GM21786 (cell line): ENCODE results near the gene CHPF.
A peak's percentile ranks its signal among the peaks of the same experiment; 100 is the strongest.

ENCODE experiments used
- ATAC-seq: cut with Tn5 transposase; IDR thresholded peaks from one replicate; pipeline ENCODE4 v1.9.1; 2021; ENCODE audit not compliant: unreplicated experiment

Gene CHPF, protein sequence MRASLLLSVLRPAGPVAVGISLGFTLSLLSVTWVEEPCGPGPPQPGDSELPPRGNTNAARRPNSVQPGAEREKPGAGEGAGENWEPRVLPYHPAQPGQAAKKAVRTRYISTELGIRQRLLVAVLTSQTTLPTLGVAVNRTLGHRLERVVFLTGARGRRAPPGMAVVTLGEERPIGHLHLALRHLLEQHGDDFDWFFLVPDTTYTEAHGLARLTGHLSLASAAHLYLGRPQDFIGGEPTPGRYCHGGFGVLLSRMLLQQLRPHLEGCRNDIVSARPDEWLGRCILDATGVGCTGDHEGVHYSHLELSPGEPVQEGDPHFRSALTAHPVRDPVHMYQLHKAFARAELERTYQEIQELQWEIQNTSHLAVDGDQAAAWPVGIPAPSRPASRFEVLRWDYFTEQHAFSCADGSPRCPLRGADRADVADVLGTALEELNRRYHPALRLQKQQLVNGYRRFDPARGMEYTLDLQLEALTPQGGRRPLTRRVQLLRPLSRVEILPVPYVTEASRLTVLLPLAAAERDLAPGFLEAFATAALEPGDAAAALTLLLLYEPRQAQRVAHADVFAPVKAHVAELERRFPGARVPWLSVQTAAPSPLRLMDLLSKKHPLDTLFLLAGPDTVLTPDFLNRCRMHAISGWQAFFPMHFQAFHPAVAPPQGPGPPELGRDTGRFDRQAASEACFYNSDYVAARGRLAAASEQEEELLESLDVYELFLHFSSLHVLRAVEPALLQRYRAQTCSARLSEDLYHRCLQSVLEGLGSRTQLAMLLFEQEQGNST

DNA sequence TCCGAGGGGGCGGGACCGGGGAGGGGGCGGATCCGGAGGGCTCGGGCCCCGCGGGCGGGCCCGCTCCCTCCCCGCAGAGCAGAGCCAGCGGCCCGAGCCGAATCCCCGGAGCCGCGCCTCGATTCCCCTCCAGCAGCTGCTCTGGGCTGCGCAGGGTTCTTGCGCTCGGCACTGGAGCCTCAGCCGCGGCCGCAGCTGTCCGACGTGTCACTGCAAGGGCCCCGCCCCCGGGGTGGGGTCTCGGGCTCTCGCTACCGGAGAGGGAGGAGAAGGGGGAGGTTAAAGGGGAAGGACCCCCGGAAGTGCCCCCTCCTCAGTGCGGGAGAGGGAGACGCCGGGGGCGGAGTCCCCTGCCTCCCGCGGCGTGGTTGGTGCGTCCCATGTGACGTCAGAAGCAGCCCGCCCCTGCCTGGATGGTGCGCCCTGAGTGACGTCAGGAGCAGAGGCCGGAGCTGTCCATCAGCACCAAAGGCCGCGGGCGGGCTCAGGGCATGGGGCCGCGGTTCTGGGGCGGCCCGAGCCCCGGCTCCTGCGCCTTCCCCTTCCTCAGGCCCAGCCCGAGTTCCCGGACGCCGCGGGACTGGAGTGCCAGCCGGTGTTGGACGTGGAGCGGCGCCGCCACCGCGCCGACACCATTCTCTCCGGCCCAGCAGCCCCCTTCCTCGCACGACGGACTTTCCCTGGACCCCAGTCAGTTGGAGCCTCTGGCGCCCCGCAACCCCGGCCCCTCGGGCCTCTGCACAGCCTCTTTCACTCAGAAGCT is at the start of gene CHPF, which contains the start of gene TMEM198:
TSS of gene CHPF (minus strand) at position 214 of the 763 bp plus-strand sequence. CDS start 271 bp downstream, outside the sequence.
TSS of gene TMEM198 (plus strand) at position 433 of the 763 bp plus-strand sequence. CDS start 700 bp downstream, outside the sequence.
- peak; percentile 75 for ATAC-seq

DNA sequence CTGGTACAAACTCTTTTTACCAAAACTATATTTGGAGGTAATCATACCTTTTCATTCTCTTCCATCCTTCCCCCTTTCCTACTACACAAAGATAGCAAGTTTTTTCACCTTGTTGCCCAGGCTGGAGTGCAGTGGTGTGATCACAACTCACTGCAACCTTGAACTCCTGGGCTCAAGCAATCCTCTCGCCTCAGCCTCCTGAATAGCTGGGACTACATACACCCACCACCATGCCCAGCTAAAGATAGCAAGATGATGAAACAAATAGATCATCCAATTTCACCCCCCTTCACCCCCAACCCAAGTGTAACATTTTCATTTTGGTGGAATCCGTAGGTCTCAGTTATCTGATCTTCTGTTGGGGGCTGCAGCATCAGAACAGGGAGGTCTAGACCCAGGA is 49.5 kb upstream of the CHPF start:
- ATAC-seq, result no peak

DNA sequence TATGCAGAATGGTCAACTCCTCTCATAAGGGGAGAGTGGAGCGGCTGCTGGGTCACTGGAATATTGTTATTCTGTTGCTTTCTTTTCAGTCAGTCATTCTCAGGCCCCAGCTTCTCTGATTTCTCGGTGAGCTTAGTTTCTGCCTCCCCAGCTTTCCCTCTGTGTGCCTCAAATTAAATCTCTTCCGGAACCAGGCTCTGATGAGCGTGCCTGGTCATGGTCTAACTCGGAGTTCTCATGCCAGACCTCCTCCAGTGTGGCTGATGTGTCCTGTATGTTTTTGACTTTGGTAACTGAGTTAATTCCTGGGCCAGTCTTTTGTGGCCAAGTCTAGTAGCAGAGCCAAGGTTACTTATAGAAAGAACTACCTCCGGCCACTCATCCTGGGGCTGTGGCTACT is 49.1 kb upstream of the CHPF start:
- no peak for ATAC-seq

DNA sequence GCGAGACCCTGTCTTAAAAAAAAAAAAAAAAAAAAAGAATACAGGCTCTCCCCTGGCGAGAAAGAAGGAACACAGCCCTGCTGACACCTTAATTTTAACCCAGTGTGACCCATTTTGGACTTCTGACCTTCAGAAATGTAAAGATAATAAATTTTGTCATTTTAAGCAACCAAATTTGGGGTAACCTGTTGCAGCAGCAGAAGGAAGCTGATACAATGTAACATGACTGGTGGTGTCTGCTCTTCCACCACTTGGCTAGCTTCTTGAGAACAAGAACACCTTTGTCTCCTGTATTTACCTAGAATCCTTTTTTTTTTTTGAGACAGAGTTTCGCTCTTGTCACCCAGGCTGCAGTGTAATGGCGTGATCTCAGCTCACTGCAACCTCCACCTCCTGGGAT is 47.5 kb upstream of the CHPF start:
- ATAC-seq, result no peak

DNA sequence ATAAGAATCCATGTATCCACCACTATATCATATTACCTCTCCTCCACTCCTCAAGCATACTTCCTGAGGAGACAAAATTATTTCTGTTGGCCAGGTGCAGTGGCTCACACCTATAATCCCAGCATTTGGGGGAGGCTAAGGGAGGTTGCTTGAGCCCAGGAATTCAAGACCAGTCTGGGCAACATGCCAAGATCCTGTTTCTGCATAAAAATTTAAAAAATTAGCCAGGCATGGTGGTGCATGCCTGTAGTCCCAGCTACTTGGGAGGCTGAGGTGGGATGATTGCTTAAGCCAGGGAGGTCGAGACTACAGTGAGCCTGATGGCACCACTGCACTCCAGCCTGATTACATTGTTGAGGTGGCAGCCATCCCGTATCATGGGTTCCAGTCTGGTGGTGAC is 37.7 kb upstream of the CHPF start:
- no peak for ATAC-seq

DNA sequence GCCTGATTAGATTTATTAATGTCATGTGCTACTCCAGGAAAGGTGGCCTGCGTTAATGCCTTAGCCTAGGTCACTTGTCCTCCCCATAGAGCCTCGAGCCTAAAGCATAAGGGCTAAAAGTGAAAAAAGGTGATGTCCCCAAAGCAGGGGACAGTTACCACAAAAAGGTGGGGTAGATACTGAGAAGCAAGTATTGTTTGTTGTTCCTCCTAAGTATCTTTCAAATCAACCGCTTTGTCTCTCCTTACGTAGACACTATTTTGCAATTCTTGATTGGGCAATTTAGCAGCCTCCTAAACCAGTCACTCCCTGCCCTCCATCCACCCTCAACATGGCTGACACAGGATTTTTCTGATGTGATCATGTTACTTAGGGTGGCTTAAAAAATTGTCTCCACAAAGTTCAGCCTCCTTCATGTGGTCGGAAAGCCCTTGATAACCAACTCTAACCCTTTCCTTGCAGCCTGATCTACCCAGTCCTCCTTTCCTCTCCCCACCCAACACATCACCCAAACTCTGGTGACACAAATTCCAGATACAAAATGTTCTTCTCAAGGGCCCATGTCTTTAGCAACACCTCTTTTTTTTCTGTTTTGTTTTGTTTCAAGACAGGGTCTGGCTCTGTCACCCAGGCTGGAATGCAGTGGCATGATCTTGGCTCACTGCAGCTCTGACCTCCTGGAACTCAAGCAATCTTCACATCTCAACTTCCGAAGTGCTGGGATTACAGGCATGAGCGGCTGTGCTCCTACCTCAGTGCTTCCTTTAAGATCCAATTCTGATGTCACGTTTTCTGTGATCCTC is 35.4 kb upstream of the CHPF start:
- ATAC-seq, result no peak

DNA sequence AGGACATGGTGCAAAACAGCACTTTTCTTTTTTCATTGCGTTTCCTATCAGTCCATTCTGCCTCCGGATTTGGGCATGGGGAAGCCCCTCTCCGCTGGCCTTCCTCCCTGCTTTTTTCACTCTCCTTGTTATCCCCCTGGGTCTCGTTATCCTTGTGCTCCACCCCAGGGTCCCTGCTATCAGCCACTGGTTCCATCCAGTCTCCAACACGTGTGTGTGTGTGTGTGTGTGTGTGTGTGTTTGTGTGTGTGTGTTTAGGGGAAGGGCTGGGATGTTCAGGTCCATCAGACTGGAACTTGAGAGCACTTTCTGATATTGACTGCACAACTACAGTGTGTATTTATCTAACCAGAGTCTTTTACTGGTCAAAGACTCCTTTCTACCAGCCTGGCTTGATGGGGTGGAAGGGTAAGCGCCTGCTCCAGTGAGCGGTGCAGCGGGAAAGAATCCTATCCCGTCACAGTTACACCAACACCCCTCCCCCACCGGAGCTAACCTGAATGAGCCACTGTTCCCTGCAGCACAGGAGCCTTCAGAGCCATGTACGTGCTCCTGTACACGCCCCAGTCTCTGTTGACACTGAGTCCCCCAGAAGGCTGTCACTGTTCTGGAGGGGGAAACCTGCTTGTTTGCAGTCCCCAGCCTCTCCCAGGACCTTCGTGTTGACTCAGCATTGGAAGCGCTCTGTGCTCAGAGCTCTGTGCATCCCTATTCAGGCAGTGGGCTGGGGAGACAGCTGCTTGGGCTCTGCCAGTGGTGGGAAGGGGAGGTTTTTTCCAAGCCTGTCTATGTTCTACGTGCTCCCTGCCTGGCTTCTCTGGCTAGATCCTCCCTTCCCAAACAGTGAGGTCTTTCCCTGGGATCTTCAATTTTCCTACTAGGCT is 33.1 kb upstream of the CHPF start:
- no peak for ATAC-seq

DNA sequence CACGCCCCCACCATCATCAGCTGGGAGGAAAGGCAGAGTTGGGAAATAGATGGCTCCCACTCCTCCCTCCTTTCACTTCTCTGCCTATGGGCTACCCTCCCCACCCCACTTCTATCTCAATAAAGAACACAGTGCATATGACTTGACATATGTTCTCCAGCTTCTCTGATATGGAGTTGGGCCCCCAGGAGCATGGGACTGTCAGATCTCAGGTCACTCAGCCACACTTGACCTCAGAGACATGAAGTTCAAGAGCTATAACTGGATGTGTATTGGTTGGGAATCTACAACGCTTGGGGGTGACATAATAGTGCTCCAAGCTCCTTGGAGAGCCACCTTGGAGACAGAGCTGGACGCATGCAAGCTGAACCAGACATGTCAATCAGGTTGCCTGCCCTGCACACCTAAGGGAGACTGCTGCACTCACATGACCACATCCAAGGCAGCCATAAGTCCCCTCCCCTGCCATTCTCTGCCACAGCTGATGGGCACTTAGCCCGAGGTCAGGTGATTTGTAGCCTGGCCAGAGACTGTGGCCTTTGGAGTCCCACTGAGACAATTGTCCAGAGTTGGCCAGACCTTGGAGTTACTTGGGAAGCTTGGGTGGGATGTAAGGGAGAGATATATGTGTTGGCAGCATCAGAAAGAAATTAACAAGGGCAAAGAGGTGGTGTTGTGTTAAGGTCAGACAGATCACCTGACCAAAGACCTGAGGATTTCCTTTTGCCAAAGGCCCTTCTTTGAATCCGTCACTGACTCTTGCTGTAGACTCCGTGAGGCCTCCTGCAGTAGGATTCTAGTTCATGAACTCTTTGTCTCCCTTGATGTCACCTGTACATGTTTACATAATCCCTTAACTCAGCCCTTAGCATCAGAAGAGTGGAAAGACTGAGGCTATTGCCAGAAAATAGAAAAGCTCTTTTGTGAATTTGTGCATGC is 32.2 kb upstream of the CHPF start:
- no peak for ATAC-seq

DNA sequence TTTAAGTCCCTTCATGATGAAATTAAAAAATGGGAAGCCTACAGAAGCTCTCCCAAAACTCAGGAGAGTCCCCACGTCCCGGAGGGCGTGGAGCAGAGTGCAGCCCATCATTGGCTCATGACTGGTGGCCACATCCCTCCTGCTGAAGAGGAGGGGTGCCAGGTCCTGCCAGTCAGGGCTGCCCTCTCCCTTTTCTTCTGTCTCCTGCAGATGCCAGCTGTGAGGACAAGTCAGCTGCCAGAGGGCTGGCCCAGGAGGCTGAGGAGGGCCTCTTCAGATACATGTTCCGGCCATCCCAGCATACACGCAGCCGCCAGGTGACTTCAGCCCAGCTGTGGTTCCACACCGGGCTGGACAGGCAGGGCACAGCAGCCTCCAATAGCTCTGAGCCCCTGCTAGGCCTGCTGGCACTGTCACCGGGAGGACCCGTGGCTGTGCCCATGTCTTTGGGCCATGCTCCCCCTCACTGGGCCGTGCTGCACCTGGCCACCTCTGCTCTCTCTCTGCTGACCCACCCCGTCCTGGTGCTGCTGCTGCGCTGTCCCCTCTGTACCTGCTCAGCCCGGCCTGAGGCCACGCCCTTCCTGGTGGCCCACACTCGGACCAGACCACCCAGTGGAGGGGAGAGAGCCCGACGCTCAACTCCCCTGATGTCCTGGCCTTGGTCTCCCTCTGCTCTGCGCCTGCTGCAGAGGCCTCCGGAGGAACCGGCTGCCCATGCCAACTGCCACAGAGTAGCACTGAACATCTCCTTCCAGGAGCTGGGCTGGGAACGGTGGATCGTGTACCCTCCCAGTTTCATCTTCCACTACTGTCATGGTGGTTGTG is 31.1 kb upstream of the CHPF start:
- no peak for ATAC-seq

DNA sequence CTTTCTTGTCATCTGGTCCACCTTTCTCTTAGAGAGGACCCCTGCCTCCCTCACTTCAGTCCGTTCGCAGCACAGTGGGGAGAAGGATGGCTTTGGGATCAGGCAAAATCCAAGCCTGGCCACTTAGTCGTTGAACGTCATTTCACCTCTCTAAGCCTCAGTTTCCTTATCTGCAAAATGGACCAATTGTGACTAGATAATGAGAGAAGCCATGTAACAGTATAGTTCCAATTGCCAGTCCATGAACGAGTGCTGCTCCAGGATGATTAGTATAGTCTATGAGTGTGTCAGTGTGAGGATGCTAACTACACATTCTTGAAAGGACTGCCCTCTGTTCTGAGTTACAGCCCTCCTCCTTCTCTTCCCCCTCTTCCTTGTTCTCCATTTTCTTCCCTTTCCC is 29.6 kb upstream of the CHPF start:
- ATAC-seq, result no peak

DNA sequence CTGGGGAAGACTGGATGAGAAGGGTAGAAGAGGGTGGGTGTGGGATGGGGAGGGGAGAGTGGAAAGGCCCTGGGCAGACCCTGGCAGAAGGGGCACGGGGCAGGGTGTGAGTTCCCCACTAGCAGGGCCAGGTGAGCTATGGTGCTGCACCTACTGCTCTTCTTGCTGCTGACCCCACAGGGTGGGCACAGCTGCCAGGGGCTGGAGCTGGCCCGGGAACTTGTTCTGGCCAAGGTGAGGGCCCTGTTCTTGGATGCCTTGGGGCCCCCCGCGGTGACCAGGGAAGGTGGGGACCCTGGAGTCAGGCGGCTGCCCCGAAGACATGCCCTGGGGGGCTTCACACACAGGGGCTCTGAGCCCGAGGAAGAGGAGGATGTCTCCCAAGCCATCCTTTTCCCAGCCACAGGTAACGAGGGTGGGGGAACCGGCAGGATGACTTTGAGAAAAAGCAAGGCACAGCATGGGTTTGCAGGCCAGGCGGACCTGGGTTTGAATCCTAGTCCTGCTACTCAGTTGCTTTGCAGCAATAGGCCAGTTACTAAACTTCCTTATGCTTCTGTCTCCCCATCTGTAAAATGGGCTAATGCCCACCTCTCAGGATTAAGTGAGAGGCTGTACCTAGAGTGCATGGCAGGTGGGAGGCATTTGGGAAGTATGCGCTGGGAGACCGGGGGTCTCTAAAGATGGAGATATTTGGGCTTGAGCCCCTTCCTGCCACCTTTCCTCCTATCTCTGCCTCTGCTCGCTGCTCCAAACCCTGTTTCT is 28.8 kb upstream of the CHPF start, which contains the start of gene INHA:
TSS of gene INHA (plus strand) at position 74 of the 765 bp plus-strand sequence. CDS start at position 139, 65 bp downstream.
- no peak for ATAC-seq

DNA sequence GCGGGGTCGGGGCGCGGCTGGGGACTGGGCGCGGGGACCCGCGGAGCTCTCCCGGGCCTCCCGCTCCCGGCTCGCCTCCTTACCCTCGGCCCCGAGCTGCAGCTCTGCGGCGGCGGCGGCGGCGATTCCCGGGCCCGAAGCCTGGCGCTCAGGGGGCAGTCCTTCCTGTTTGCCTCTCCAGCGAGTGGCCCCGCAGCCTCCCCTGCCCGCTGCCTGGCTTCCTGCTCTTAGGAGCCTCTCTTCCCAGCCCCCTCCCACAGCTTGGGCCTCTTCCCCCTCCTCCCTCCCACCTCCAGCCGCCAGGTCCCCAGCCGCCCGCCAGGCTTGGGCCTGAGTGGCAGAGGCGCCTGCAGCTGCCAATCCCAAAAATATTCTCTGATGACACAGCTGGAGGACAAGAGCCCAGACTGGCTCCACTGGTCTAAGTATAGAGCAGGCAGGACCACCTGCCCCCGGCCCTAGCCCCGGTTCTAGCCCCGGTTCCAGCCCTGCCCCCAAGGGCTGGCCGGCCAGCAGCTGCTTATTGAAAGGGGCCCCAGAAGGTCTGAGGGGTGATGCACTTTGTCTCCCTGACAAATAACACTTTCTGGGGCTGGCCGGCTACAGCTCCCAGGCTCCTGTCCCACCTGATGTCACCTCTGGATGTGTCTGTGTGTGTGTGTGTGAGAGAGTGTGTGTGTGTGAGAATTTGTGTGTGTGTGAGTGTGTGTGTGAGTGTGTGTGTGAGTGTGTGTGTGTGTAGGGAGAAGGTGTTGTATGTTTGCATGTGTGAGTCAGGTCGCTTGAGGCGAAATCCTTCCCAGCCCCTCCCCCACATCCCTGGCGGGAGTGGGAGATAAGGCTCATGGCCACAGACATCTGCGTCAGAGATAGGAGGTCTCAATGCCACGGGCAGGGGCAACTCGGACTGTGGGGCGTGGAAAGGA is 28.0 kb upstream of the CHPF start, which contains the start of gene OBSL1:
TSS of gene OBSL1 (minus strand) at position 229 of the 926 bp plus-strand sequence. CDS start 307 bp downstream, outside the sequence.
- ATAC-seq, result no peak

DNA sequence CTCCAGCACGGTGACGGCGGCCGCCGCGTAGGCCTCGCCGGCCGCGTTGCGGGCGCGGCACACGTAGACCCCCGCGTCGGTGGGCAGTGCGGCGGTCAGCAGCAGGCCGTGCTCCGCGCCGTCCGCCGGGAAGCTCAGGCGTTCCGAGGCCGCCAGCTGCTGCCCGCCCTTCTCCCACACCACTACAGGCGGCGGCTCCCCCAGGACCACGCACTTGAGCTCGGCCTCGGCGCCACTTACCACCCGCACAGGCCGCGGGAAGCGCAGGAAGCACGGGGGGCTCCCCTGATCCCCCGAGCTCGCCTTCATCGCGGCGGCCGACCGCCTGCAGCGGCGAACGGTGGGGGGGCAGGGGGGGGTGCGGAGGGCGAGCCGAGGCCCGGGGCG is 27.3 kb upstream of the CHPF start:
- no peak for ATAC-seq

DNA sequence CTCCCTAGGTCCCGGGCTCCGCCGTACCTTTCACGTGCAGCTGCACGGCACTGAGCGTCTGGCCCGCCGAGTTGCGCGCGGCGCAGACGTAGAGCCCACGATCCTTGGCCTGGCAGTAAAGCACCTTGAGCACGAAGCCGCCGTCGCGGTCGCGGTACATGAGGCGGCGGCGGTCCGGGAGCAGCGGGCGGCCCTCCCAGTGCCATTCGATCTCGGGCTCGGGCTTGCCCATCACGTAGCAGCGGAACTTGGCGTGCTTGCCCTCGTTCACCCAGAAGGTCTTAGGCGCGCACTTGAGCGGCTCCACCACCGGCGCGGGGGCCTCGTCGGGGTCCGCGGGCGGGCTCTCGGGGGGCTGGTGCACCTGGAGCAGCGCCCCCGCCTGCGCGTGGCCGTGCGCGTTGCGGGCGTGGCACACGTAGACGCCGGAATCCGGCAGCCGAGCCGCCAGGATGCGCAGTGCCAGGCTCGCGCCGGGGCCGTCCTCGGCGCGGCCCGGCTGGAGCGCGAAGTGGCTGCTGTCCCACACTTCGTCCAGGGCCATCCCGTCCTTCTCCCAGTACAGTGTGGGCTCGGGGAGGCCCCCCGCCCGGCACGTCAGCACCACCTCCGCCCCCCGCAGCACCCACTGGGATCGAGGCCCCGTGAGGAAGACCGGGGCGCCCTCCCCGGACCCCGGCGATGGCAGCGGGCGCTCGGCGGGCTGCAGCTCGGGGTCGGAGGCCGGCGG is 26.8 kb upstream of the CHPF start:
- no peak for ATAC-seq

DNA sequence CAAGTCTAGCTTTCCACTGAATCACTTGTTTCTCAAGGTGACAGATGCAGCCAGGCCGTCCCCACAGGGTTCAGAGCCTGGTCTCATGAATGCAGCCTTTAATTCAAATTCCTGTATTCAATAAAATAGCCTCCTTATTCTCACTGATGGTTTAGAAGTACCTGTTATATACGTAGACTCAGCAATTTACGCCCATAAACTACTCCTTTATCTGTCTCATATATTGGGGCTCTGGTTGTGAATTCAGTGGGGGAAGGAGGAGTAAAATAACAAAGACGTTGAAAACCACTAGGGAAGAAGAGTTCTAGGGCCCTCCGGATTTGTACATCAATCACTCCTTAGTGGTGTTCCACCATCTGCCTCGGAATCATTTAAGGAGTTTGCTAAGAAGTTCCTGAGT is 26.0 kb upstream of the CHPF start:
- ATAC-seq, result no peak
